GM19438 (cell line): ENCODE measurements around the gene TMEM79.

Experiments used
- ATAC-seq: cut with Tn5 transposase; IDR thresholded peaks from one replicate; pipeline ENCODE4 v1.9.1; 2021; ENCODE audit warnings: low read depth; ENCODE audit not compliant: unreplicated experiment

Gene TMEM79

GRCh38 chr1:156284112-156284511, at the start of gene TMEM79:
Gene TMEM79, plus strand, starts transcription at chr1:156284325. Its CDS starts 902 bp downstream, at chr1:156285227.
- no peak for ATAC-seq

GRCh38 chr1:156236164-156236563, 48.0 kb upstream of the TMEM79 start:
- ATAC-seq, result no peak

- ATAC-seq, result no peak
These were observed 45.9 kb upstream of the TMEM79 start for GRCh38 chr1:156238248-156238647.

- no peak for ATAC-seq
These were observed 42.8 kb upstream of the TMEM79 start for GRCh38 chr1:156241311-156241811.

- ATAC-seq, result no peak
These were observed 42.2 kb upstream of the TMEM79 start, which contains the start of gene BGLAP for GRCh38 chr1:156241926-156242325. Gene BGLAP, plus strand, starts transcription at chr1:156242184. Its CDS starts 48 bp downstream, at chr1:156242232.

- ATAC-seq, result no peak
These were observed 41.4 kb upstream of the TMEM79 start for GRCh38 chr1:156242738-156243137.

- no peak for ATAC-seq
These were observed 40.0 kb upstream of the TMEM79 start for GRCh38 chr1:156244126-156244525.

GRCh38 chr1:156244712-156245111, 39.4 kb upstream of the TMEM79 start:
- ATAC-seq, result no peak

GRCh38 chr1:156245451-156246232, 38.5 kb upstream of the TMEM79 start:
- no peak for ATAC-seq

- no peak for ATAC-seq
These were observed 37.8 kb upstream of the TMEM79 start for GRCh38 chr1:156246241-156246780.

GRCh38 chr1:156246781-156247459, 37.2 kb upstream of the TMEM79 start:
- ATAC-seq, result no peak

- no peak for ATAC-seq
These were observed 36.4 kb upstream of the TMEM79 start, which contains the start of gene PAQR6 for GRCh38 chr1:156247460-156248322. Gene PAQR6, minus strand, starts transcription at chr1:156248056. Its CDS starts 1,325 bp downstream, at chr1:156246731.

GRCh38 chr1:156248323-156248683, 35.8 kb upstream of the TMEM79 start:
- ATAC-seq, result no peak

- no peak for ATAC-seq
These were observed 34.5 kb upstream of the TMEM79 start for GRCh38 chr1:156249593-156249992.

- ATAC-seq, result no peak
These were observed 32.6 kb upstream of the TMEM79 start for GRCh38 chr1:156251527-156251926.

GRCh38 chr1:156253634-156254033, 30.5 kb upstream of the TMEM79 start:
- ATAC-seq, result no peak

- ATAC-seq, result no peak
These were observed 26.4 kb upstream of the TMEM79 start for GRCh38 chr1:156257711-156258110.

GRCh38 chr1:156258859-156259258, 25.3 kb upstream of the TMEM79 start:
- no peak for ATAC-seq

- ATAC-seq, result no peak
These were observed 24.3 kb upstream of the TMEM79 start for GRCh38 chr1:156259805-156260204.

- no peak for ATAC-seq
These were observed 23.2 kb upstream of the TMEM79 start for GRCh38 chr1:156260896-156261295.
